CD4-positive, alpha-beta T cell treated with Interleukin-10 for 1 hour (primary cell): ENCODE results near the gene CAMK2D.
A peak's percentile ranks its signal among the peaks of the same experiment; 100 is the strongest.
"Not testable (repeated sequence)": the region's sequence is repeated elsewhere in the genome, so short reads cannot be mapped to it uniquely, and the experiment has no call there.

ENCODE experiments used
- DNase-seq: peaks from one replicate; pipeline ENCODE4 v3.0.0-alpha.2; 2020

Gene CAMK2D

GRCh38 chr4:113727802-113728201, 33.7 kb downstream of the CAMK2D start:
- DNase-seq, result no peak

GRCh38 chr4:113725963-113726362, 35.6 kb downstream of the CAMK2D start:
- no peak for DNase-seq

GRCh38 chr4:113718252-113718651, 43.3 kb downstream of the CAMK2D start:
- DNase-seq, result no peak

- DNase-seq, result no peak
Observed at GRCh38 chr4:113711883-113712662, 49.5 kb downstream of the CAMK2D start.

GRCh38 chr4:113708250-113708649, 53.3 kb downstream of the CAMK2D start:
- DNase-seq, result no peak

- no peak for DNase-seq
Observed at GRCh38 chr4:113707048-113707447, 54.5 kb downstream of the CAMK2D start.

GRCh38 chr4:113705097-113705496, 56.4 kb downstream of the CAMK2D start:
- DNase-seq, result not testable (repeated sequence)

- DNase-seq, result not testable (repeated sequence)
Observed at GRCh38 chr4:113702596-113702995, 58.9 kb downstream of the CAMK2D start.

GRCh38 chr4:113701169-113701568, 60.4 kb downstream of the CAMK2D start:
- DNase-seq, result no peak

GRCh38 chr4:113700602-113701150, 60.9 kb downstream of the CAMK2D start:
- no peak for DNase-seq

- DNase-seq, result no peak
Observed at GRCh38 chr4:113699772-113700171, 61.8 kb downstream of the CAMK2D start.

- DNase-seq, result no peak
Observed at GRCh38 chr4:113697429-113697828, 64.1 kb downstream of the CAMK2D start.

GRCh38 chr4:113695328-113696169, 66.0 kb downstream of the CAMK2D start:
- DNase-seq, result no peak

GRCh38 chr4:113694008-113694407, 67.5 kb downstream of the CAMK2D start:
- DNase-seq, result no peak

GRCh38 chr4:113692809-113693411, 68.6 kb downstream of the CAMK2D start:
- peak; percentile 40 for DNase-seq

GRCh38 chr4:113691676-113692075, 69.9 kb downstream of the CAMK2D start:
- DNase-seq, result no peak

GRCh38 chr4:113689394-113689793, 72.1 kb downstream of the CAMK2D start:
- no peak for DNase-seq

GRCh38 chr4:113687067-113687718, 74.3 kb downstream of the CAMK2D start:
- no peak for DNase-seq

- not testable (repeated sequence) for DNase-seq
Observed at GRCh38 chr4:113685157-113685556, 76.4 kb downstream of the CAMK2D start.

GRCh38 chr4:113684534-113685091, 76.9 kb downstream of the CAMK2D start:
- no peak for DNase-seq

- DNase-seq, result peak; percentile 72
Observed at GRCh38 chr4:113682730-113683537, 78.6 kb downstream of the CAMK2D start.

- DNase-seq, result no peak
Observed at GRCh38 chr4:113678641-113679040, 82.9 kb downstream of the CAMK2D start.
